H9 (cell line): ENCODE data around the gene MZB1. TPM values are rescaled to one million over a fixed set of nuclear protein-coding genes. Genes with fewer than 3 reads are reported as not detected.
"Not testable (repeated sequence)": the region's sequence is repeated elsewhere in the genome, so short reads cannot be mapped to it uniquely, and the experiment has no call there.

Experiments used
- DNase-seq: peaks from one replicate; pipeline ENCODE4 v3.0.0-alpha.2; 2017
- H2AFZ ChIP-seq: one replicate; pipeline ENCODE4 v1.6.1; 2013; ENCODE audit warnings: mild to moderate bottlenecking, low read length, control low read depth, moderate library complexity
- H2AK5ac ChIP-seq: 2 replicates; pipeline ENCODE4 v1.6.1; 2013; ENCODE audit warnings: low read length, control low read depth, mixed read lengths; ENCODE audit not compliant: insufficient read length
- H2BK120ac ChIP-seq: one replicate; pipeline ENCODE4 v1.6.1; 2013; ENCODE audit warnings: low read depth, mild to moderate bottlenecking, low read length, control low read depth, inconsistent platforms; ENCODE audit not compliant: poor library complexity, severe bottlenecking
- H2BK12ac ChIP-seq: 2 replicates; pipeline ENCODE4 v1.6.1; 2013; ENCODE audit warnings: low read length, control low read depth, mixed read lengths, low read depth; ENCODE audit not compliant: insufficient read length
- H2BK15ac ChIP-seq: 2 replicates; pipeline ENCODE4 v1.6.1; 2013; ENCODE audit warnings: low read depth, low read length, control low read depth
- H2BK20ac ChIP-seq: one replicate; pipeline ENCODE4 v1.6.1; 2013; ENCODE audit warnings: low read depth, mild to moderate bottlenecking, low read length, control low read depth, inconsistent platforms; ENCODE audit not compliant: poor library complexity, severe bottlenecking
- H2BK5ac ChIP-seq: 2 replicates; pipeline ENCODE4 v1.6.1; 2013; ENCODE audit warnings: low read length, control low read depth, mixed read lengths; ENCODE audit not compliant: insufficient read length
- H3K14ac ChIP-seq: 2 replicates; pipeline ENCODE4 v1.6.1; 2013; ENCODE audit warnings: low read length, control low read depth; ENCODE audit not compliant: insufficient read depth
- H3K18ac ChIP-seq: 2 replicates; pipeline ENCODE4 v1.6.1; 2013; ENCODE audit warnings: low read depth, mild to moderate bottlenecking, mixed read lengths, low read length, control low read depth; ENCODE audit not compliant: insufficient read length
- H3K23ac ChIP-seq: 2 replicates; pipeline ENCODE4 v1.6.1; 2013; ENCODE audit warnings: low read length, control low read depth, mixed read lengths, low read depth; ENCODE audit not compliant: insufficient read length
- H3K23me2 ChIP-seq: 2 replicates; pipeline ENCODE4 v1.6.1; 2013; ENCODE audit warnings: low read depth, mild to moderate bottlenecking, mixed read lengths, low read length, control low read depth; ENCODE audit not compliant: insufficient read length, poor library complexity, severe bottlenecking
- H3K27ac ChIP-seq: 2 replicates; pipeline ENCODE4 v1.5.1; 2013; ENCODE audit warnings: low read length, control low read depth, mixed read lengths, low read depth; ENCODE audit not compliant: insufficient read length
- H3K27me3 ChIP-seq: 2 replicates; pipeline ENCODE4 v1.6.1; 2013; ENCODE audit warnings: low read length, control low read depth, inconsistent platforms; ENCODE audit not compliant: insufficient read depth
- H3K4ac ChIP-seq: 2 replicates; pipeline ENCODE4 v1.6.1; 2013; ENCODE audit warnings: low read depth, mild to moderate bottlenecking, control low read depth, inconsistent platforms, low read length, moderate library complexity
- H3K4me1 ChIP-seq: 2 replicates; pipeline ENCODE4 v1.6.1; 2013; ENCODE audit warnings: low read length, control low read depth, inconsistent platforms; ENCODE audit not compliant: insufficient read depth
- H3K4me2 ChIP-seq: 2 replicates; pipeline ENCODE4 v1.6.1; 2013; ENCODE audit warnings: low read length, control low read depth, mixed read lengths; ENCODE audit not compliant: insufficient read length, insufficient read depth
- H3K56ac ChIP-seq: 2 replicates; pipeline ENCODE4 v1.6.1; 2013; ENCODE audit warnings: low read depth, mild to moderate bottlenecking, mixed read lengths, low read length, control low read depth; ENCODE audit not compliant: insufficient read length
- H3K79me1 ChIP-seq: 2 replicates; pipeline ENCODE4 v1.6.1; 2013; ENCODE audit warnings: low read depth, mild to moderate bottlenecking, moderate library complexity, low read length, control low read depth, inconsistent platforms; ENCODE audit not compliant: insufficient read depth, poor library complexity, severe bottlenecking
- H3K79me2 ChIP-seq: 2 replicates; pipeline ENCODE4 v1.6.1; 2013; ENCODE audit warnings: low read length, control low read depth, inconsistent platforms; ENCODE audit not compliant: insufficient read depth
- H3K9ac ChIP-seq: 2 replicates; pipeline ENCODE4 v1.6.1; 2013; ENCODE audit warnings: low read length, control low read depth, mixed read lengths; ENCODE audit not compliant: insufficient read length; ENCODE audit errors: extremely low read depth
- H3K9me3 ChIP-seq: one replicate; pipeline ENCODE4 v1.6.1; 2013; ENCODE audit warnings: low read depth, low read length, inconsistent platforms; ENCODE audit not compliant: control insufficient read depth
- H3T11ph ChIP-seq: one replicate; pipeline ENCODE4 v1.6.1; 2013; ENCODE audit warnings: mild to moderate bottlenecking, low read length, control low read depth, inconsistent platforms
- H4K20me1 ChIP-seq: one replicate; pipeline ENCODE4 v1.6.1; 2013; ENCODE audit not compliant: control insufficient read depth, insufficient read length, insufficient read depth
- H4K5ac ChIP-seq: 2 replicates; pipeline ENCODE4 v1.6.1; 2013; ENCODE audit warnings: low read depth, mild to moderate bottlenecking, mixed read lengths, low read length, control low read depth; ENCODE audit not compliant: insufficient read length
- H4K8ac ChIP-seq: replicated peaks from 2 replicates; pipeline ENCODE4 v1.6.1; 2013; ENCODE audit warnings: low read length, control low read depth, mixed read lengths, low read depth; ENCODE audit not compliant: insufficient read length
- H4K91ac ChIP-seq: 2 replicates; pipeline ENCODE4 v1.6.1; 2013; ENCODE audit warnings: low read depth, mild to moderate bottlenecking, moderate library complexity, mixed read lengths, low read length, control low read depth; ENCODE audit not compliant: insufficient read length
- H3K27ac Mint-ChIP-seq, 3 experiments: 2 replicates in 2 of 3; 3 replicates in 1 of 3; pipeline ENCODE4 v1.8.0; 2020 to 2021; ENCODE audit warnings: mixed read lengths in 3 of 3, mild to moderate bottlenecking in 1 of 3, moderate library complexity in 1 of 3
- H3K27me3 Mint-ChIP-seq: 2 replicates; pipeline ENCODE4 v1.8.0; 2021; ENCODE audit warnings: low read depth, mild to moderate bottlenecking, moderate library complexity, mixed read lengths
- H3K36me3 Mint-ChIP-seq, 3 experiments: 2 replicates in 2 of 3; 3 replicates in 1 of 3; pipeline ENCODE4 v1.8.0; 2020 to 2021; ENCODE audit warnings: low read depth in 3 of 3, mixed read lengths in 3 of 3; ENCODE audit not compliant: insufficient read depth in 1 of 3
- H3K4me1 Mint-ChIP-seq, 2 experiments: 2 replicates each; pipeline ENCODE4 v1.8.0; 2020; ENCODE audit warnings: mixed read lengths in 2 of 2
- H3K4me3 Mint-ChIP-seq, 2 experiments: 2 replicates in 1 of 2; 3 replicates in 1 of 2; pipeline ENCODE4 v1.8.0; 2020 to 2021; ENCODE audit warnings: mild to moderate bottlenecking in 2 of 2, mixed read lengths in 2 of 2, moderate library complexity in 1 of 2
- H3K9me3 Mint-ChIP-seq, 2 experiments: 2 replicates in 1 of 2; 3 replicates in 1 of 2; pipeline ENCODE4 v1.8.0; 2020; ENCODE audit warnings: mild to moderate bottlenecking in 2 of 2, mixed read lengths in 2 of 2, moderate library complexity in 1 of 2
- CTCF ChIP-seq: fragments of 200-600 bp; sonication (generic); conservative IDR thresholded peaks from 3 replicates; pipeline ENCODE4 v1.8.0; 2021; ENCODE audit warnings: antibody characterized with exemption, mild to moderate bottlenecking
- whole genome bisulfite sequencing: extraction: QIAGEN DNeasy Blood & Tissue Kit; methylation state at CpG from one replicate; pipeline ENCODE4 v1.1.7; 2013; ENCODE audit warnings: missing lambda C conversion rate, low lambda C conversion rate, mixed read lengths; ENCODE audit not compliant: insufficient read length; ENCODE audit errors: extremely low coverage; 5-methylcytosine and 5-hydroxymethylcytosine counted together
- total RNA-seq: library from RNA; stranded (reverse); gene quantifications from 2 replicates; pipeline ENCODE4 v1.2.1, GENCODE V29; 2021

Gene MZB1
- total RNA-seq, 1 experiment from 2014 or later, result 0.31 TPM

- no peaks in the 10 kb centered on the region for H3K9me3 Mint-ChIP-seq
Observed at GRCh38 chr5:139354186-139354585, 35.5 kb downstream of the MZB1 start.

GRCh38 chr5:139347863-139348262 is 41.9 kb downstream of the MZB1 start:
- not testable (repeated sequence) for H3K27ac Mint-ChIP-seq, H3K4me3 Mint-ChIP-seq, H3K4me1 ChIP-seq, H3K23me2 ChIP-seq, H3K9me3 Mint-ChIP-seq, H2BK15ac ChIP-seq, H3K56ac ChIP-seq, H3K9ac ChIP-seq, H3K4me2 ChIP-seq, H3K27me3 Mint-ChIP-seq, H2BK5ac ChIP-seq, H3K14ac ChIP-seq, H3K4ac ChIP-seq, H4K20me1 ChIP-seq, H2AFZ ChIP-seq, H3K27me3 ChIP-seq, H3K23ac ChIP-seq, H3K79me1 ChIP-seq, H3K9me3 ChIP-seq, H3K27ac ChIP-seq, H2BK12ac ChIP-seq, H4K5ac ChIP-seq, H2AK5ac ChIP-seq, H4K8ac ChIP-seq, H3K18ac ChIP-seq, H2BK120ac ChIP-seq, DNase-seq, H3T11ph ChIP-seq, H2BK20ac ChIP-seq, H4K91ac ChIP-seq
- no CpG with 5 or more reads among the region's 9 CpGs for WGBS
- peaks cover 64% of the 10 kb centered on the region for H3K79me2 ChIP-seq
- H3K36me3 Mint-ChIP-seq, result peaks cover 20 to 51% (median 40%) of the 10 kb centered on the region in 3 experiments; a peak in 6 of 7 replicates
- peaks cover 10 to 17% of the 10 kb centered on the region in 2 experiments for H3K4me1 Mint-ChIP-seq

More at GRCh38 chr5:139354186-139354585, 35.5 kb downstream of the MZB1 start:
- Histone ChIP-seq H3T11ph (no peak overlapping the region), H2BK5ac (no peak overlapping the region), H4K5ac (no peak overlapping the region), H3K4me1 (no peaks in the 10 kb centered on the region), H3K27me3 (no peaks in the 10 kb centered on the region), H3K56ac (no peak overlapping the region), H4K91ac (no peak overlapping the region), H3K27ac (no peak overlapping the region), H3K14ac (no peak overlapping the region), H3K9me3 (no peaks in the 10 kb centered on the region), H4K8ac (no peak overlapping the region), H3K23me2 (no peaks in the 10 kb centered on the region), H3K4ac (no peak overlapping the region), H3K23ac (no peak overlapping the region), H2BK120ac (no peak overlapping the region), H3K18ac (no peak overlapping the region), H2AK5ac (no peak overlapping the region), H2BK20ac (no peak overlapping the region), H4K20me1 (no peaks in the 10 kb centered on the region), H2BK12ac (no peak overlapping the region), H3K4me2 (no peak overlapping the region), H2BK15ac (no peak overlapping the region), H3K9ac (no peak overlapping the region), H3K79me2 (peaks cover 41% of the 10 kb centered on the region; the same call in 1 of the 2 replicates), H2AFZ (no peak overlapping the region), H3K79me1 (peaks cover 8% of the 10 kb centered on the region)
- Mint-ChIP-seq H3K27ac (no peak overlapping the region; a peak in 1 of 7 replicates), H3K36me3 (peaks cover 10 to 34% (median 31%) of the 10 kb centered on the region in 3 experiments; a peak in 6 of 7 replicates), H3K4me1 (peaks cover 0 to 7% of the 10 kb centered on the region in 2 experiments; a peak in 1 of 4 replicates), H3K4me3 (no peak overlapping the region), H3K27me3 (no peaks in the 10 kb centered on the region)
- DNase-seq, result no peak
- WGBS, result no CpG with 5 or more reads among the region's 3 CpGs
- no peak for TF ChIP-seq CTCF
